ENCODE data around the gene ZFP57. TPM values are rescaled to one million over a fixed set of nuclear protein-coding genes. Genes with fewer than 3 reads are reported as not detected.

The ZFP57 gene
- not detected for polyA plus RNA-seq (ENCODE audit: insufficient read length)

GRCh38 chr6:29680904-29681303 lies at the start of gene ZFP57:
Gene ZFP57 (minus strand): TSS chr6:29681152. CDS start chr6:29677003, 4,149 bp downstream.
- DNase-seq (ENCODE audit: low read depth), result no peak

- no peak for DNase-seq (ENCODE audit: low read depth)
Measured at GRCh38 chr6:29730575-29731126, 49.7 kb upstream of the ZFP57 start.

- no peak for DNase-seq (ENCODE audit: low read depth)
Measured at GRCh38 chr6:29729774-29730328, 48.9 kb upstream of the ZFP57 start.

DNA sequence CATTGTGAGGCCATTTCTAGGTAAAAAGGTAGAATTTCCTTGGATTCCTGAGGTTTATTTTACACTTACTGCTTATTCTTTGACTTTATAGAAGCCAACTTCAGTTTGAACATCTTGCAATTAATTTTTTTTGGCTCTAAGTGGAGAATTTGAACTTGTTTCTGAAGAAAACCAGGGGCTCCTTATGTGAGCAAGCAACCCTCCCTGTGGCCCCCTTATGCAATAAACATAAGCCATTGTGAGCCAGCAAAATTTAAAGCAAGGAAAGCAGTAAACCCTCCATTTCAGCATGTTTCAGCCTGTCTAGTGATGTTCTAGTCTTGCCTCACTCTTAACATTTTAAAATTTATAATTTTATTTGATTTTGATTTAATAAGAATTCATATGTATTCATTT lies 47.9 kb upstream of the ZFP57 start:
- DNase-seq (ENCODE audit: low read depth), result no peak

DNA sequence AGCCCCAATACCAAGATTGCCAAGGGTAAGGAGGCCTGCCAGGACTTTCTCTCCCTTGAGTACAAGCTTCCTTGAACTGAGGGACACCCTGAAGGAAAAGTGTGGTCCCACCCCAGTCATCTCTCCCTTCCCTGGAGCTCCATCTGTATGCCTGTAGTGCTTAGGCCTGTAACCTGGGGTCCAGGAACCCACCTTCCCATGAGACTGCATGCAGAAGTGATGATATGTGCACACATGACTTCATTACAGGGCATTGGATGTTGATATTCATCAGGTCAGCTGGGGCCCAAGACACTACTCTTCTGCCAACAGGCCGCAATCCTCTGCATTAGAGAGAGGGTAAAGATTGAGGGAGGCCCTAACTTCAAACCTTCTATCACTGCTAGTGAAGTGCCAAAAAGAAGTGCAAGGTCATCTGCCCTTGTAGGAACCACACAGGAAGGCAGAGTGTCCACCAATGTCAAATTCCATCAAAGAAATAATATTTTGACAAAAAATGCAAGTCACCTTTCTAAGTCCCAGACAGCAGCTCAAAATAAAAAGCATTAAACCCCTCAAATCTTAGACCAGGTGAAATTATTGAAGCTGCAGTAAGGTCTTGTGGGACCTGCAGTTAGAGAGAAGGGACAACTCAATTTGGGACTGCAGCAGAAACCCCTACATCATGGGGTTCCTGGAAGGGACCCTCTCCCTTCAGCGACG lies 47.4 kb upstream of the ZFP57 start:
- DNase-seq (ENCODE audit: low read depth), result no peak

- no peak for DNase-seq (ENCODE audit: low read depth)
Measured at GRCh38 chr6:29727637-29728036, 46.7 kb upstream of the ZFP57 start.

GRCh38 chr6:29726571-29727194 lies 45.7 kb upstream of the ZFP57 start:
- DNase-seq (ENCODE audit: low read depth), result no peak

DNA sequence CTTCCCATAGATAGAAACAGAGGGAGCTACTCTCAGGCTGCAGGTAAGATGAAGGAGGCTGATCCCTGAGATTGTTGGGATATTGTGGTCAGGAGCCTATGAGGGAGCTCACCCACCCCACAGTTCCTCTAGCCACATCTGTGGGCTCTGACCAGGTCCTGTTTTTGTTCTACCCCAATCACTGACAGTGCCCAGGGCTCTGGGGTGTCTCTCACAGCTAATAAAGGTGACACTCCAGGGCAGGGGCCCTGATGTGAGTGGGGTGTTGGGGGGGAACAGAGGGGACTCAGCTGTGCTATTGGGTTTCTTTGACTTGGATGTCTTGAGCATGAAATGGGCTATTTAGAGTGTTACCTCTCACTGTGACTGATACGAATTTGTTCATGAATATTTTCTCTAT lies 45.0 kb upstream of the ZFP57 start:
- DNase-seq (ENCODE audit: low read depth), result no peak

GRCh38 chr6:29724937-29725869 lies 44.3 kb upstream of the ZFP57 start:
- DNase-seq (ENCODE audit: low read depth), result no peak

- no peak for DNase-seq (ENCODE audit: low read depth)
Measured at GRCh38 chr6:29723666-29724588, 43.0 kb upstream of the ZFP57 start.

DNA sequence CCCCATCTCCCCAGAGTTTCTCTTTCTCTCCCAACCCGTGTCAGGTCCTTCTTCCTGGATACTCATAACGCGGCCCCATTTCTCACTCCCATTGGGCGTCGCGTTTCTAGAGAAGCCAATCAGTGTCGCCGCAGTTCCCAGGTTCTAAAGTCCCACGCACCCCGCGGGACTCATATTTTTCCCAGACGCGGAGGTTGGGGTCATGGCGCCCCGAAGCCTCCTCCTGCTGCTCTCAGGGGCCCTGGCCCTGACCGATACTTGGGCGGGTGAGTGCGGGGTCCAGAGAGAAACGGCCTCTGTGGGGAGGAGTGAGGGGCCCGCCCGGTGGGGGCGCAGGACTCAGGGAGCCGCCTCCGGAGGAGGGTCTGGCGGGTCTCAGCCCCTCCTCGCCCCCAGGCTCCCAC lies 42.3 kb upstream of the ZFP57 start, which contains the start of gene HLA-F:
HLA-F (plus strand) TSS at position 173 of the 404 bp plus-strand sequence; CDS start at position 203, 30 bp downstream.
- peak; percentile 11 for DNase-seq (ENCODE audit: low read depth)

DNA sequence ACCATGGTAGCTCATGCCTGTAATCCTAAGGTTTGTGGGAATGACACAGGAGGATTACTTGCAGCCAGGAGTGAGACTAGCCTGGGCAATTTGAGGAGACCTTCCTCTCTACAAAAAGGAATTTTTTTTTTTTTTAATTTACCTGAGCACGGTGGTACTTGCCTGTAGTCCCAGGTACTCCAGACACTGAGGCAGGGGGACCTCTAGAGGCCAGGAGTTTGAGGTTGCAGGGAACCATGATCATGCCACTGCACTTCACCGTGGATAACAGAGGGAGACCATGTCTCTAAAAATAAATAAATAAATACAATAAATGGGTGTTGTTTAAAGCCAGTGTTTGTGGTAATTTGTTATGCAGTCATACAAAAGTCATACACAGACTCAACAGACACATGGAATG lies 39.9 kb upstream of the ZFP57 start:
- DNase-seq (ENCODE audit: low read depth), result no peak

DNA sequence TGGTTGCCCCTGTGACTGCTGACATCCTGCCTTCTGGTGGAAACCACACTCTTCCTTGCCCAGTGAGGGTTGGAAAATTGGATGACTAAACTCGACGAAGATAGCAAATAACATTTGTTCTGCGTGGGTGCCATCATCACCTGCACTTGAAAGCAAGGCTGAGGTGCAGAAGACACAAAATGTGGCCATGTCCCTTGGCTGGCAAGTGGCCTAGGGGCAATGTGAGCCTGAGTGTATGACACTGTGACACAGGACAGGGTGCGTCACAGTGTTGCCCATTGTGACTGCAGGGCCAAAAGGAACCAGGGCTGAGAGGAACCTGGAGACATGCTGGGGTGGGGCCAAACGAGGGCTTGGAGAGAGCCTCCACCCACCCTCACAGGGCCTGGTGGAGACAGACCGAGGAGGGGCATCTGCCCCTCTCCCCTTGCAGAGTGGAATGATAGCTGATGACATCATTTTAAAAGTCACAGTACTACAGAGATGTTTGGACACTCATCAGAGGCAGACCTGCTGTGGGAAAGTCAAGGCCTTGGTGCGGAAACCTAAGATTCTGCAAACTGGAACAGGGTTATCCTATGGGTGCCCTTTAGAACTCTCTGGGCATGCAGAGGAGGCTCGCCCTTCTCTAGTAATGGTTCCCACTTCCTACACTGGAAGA lies 29.5 kb upstream of the ZFP57 start:
- no peak for DNase-seq (ENCODE audit: low read depth)

GRCh38 chr6:29709188-29709587 lies 28.2 kb upstream of the ZFP57 start:
- no peak for DNase-seq (ENCODE audit: low read depth)

DNA sequence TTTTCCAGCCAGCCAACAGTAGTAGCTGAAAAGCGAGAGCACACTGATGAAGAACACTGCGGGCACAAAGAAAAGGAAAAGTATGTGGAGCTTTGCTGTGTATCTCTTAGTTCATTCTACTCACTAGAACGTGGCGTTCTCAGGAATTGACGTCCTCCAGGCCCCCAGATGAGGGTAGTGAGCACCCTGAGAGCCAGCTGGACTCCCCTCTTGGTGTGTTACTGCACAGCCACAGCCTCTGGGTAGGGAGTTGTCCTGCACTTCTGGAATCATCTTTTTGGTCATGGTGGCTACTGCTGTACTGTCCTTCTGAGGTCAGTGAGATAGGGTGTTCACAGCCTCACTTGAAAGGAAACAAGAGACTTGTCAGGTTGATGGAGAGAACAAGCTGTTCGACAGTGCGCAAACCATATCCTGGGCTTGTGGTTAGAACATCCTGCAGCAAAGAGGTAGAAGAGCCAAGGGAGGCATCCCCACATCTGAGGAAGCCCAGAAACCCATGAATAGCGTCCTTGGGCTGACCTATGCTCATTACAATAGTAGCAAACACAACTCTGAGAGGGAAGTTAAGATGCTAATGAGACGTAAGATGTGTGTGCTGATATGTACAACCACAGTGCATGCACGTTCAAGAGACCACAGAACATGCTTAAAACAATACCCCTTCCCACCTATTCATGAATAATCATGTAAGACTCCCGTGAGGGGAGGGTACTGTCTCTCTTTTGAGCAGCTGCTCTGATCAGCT lies 27.7 kb upstream of the ZFP57 start:
- no peak for DNase-seq (ENCODE audit: low read depth)

GRCh38 chr6:29705389-29706231 lies 24.7 kb upstream of the ZFP57 start:
- DNase-seq (ENCODE audit: low read depth), result peak; percentile 38

- DNase-seq (ENCODE audit: low read depth), result no peak
Measured at GRCh38 chr6:29702519-29703103, 21.7 kb upstream of the ZFP57 start.
